Activated CD4-positive, alpha-beta T cell treated with anti-CD3 and anti-CD28 coated beads, Interleukin-2, amount 50 U/mL, for 16 hours (primary cell): Measurements from ENCODE around the gene LSM3.

ENCODE experiments used
- DNase-seq: peaks from one replicate; pipeline ENCODE4 v3.0.0-alpha.2; 2020

The LSM3 gene

GRCh38 chr3:14143271-14144225, 35.1 kb upstream of the LSM3 start:
- DNase-seq = peak; percentile 31

- peak; percentile 93 for DNase-seq
Observed at GRCh38 chr3:14144423-14145075, 34.1 kb upstream of the LSM3 start.

- no peak for DNase-seq
Observed at GRCh38 chr3:14145236-14145635, 33.4 kb upstream of the LSM3 start.

GRCh38 chr3:14145670-14146380, 32.8 kb upstream of the LSM3 start:
- DNase-seq = no peak

GRCh38 chr3:14146381-14147065, 32.1 kb upstream of the LSM3 start:
- no peak for DNase-seq

- no peak for DNase-seq
Observed at GRCh38 chr3:14147066-14147435, 31.6 kb upstream of the LSM3 start.

- DNase-seq = no peak
Observed at GRCh38 chr3:14147617-14148016, 31.0 kb upstream of the LSM3 start.

- DNase-seq = no peak
Observed at GRCh38 chr3:14148041-14148985, 30.3 kb upstream of the LSM3 start.

GRCh38 chr3:14150078-14150477, 28.5 kb upstream of the LSM3 start:
- DNase-seq = no peak

- no peak for DNase-seq
Observed at GRCh38 chr3:14150491-14151230, 28.0 kb upstream of the LSM3 start.

GRCh38 chr3:14151471-14152083, 27.0 kb upstream of the LSM3 start:
- DNase-seq = no peak

GRCh38 chr3:14152233-14152962, 26.2 kb upstream of the LSM3 start:
- no peak for DNase-seq

- no peak for DNase-seq
Observed at GRCh38 chr3:14152963-14153355, 25.7 kb upstream of the LSM3 start.

GRCh38 chr3:14153663-14154062, 25.0 kb upstream of the LSM3 start:
- DNase-seq = no peak

GRCh38 chr3:14154276-14154675, 24.3 kb upstream of the LSM3 start:
- no peak for DNase-seq

- DNase-seq = no peak
Observed at GRCh38 chr3:14154895-14155440, 23.6 kb upstream of the LSM3 start.

GRCh38 chr3:14156201-14156600, 22.4 kb upstream of the LSM3 start:
- no peak for DNase-seq

GRCh38 chr3:14156843-14157561, 21.6 kb upstream of the LSM3 start:
- DNase-seq = no peak

- DNase-seq = no peak
Observed at GRCh38 chr3:14157951-14158350, 20.7 kb upstream of the LSM3 start.
